Astrocyte (in vitro differentiated cells and primary cell): ENCODE data around the gene GNAO1.

ENCODE experiments used
- EZH2 ChIP-seq: IDR thresholded peaks from 2 replicates; pipeline ENCODE4 v1.6.1; 2012; ENCODE audit warnings: mild to moderate bottlenecking, low read length, inconsistent platforms; ENCODE audit not compliant: insufficient read depth
- TF ChIP-seq, protein P1 (sequence below): IDR thresholded peaks from 2 replicates; pipeline ENCODE4 v1.5.1; 2011; ENCODE audit warnings: low read depth, mild to moderate bottlenecking, inconsistent platforms, low read length, moderate library complexity; ENCODE audit not compliant: insufficient read depth

DNA sequence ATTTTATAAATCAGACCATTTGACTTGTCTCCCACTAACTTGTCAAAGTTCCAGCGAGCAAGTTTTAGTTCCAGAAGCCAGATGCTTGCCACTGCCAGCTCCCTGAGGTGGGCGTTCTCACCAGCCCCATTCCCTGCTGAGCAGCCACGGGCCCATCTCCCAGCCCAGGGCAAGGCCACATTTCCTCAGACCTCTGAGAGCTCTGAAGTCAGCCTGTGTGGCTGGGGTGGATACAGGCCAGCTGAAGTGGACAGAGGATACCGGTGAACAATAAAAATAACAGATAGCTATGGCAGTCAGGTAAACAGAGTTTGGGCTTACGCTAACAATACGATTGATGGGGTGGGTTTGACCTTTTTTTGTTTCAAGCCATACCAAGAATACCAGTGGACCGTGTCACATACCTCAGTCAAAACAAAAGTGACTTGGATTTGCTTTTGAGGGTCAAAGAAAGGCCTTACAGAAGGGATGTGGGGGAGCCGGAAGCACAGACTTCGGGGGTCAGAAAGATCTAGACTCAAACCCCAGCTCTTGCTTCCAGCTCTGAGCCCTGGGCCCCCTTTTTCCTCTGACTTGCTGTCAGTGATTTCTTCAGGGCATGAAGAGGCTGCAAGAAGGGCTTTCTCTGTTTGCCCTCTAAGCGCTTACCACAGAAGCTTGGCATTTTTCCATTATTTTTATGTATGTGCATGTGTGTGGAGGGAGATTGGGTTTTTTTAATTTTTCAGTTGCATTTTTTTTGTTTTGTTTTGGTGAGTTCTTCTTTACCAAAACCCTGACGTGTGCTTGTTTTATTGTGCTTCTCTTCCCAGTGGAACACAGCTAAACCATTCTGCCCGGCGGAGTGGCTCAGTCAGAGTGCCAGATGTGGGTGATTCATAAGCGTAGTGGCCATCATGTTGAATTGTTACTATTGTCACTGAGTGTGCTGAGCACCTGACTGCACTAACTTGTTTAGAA, 109.9 kb downstream of the GNAO1 start:
- TF ChIP-seq, protein P1, sequence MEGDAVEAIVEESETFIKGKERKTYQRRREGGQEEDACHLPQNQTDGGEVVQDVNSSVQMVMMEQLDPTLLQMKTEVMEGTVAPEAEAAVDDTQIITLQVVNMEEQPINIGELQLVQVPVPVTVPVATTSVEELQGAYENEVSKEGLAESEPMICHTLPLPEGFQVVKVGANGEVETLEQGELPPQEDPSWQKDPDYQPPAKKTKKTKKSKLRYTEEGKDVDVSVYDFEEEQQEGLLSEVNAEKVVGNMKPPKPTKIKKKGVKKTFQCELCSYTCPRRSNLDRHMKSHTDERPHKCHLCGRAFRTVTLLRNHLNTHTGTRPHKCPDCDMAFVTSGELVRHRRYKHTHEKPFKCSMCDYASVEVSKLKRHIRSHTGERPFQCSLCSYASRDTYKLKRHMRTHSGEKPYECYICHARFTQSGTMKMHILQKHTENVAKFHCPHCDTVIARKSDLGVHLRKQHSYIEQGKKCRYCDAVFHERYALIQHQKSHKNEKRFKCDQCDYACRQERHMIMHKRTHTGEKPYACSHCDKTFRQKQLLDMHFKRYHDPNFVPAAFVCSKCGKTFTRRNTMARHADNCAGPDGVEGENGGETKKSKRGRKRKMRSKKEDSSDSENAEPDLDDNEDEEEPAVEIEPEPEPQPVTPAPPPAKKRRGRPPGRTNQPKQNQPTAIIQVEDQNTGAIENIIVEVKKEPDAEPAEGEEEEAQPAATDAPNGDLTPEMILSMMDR, result no peak
- no peak for TF ChIP-seq EZH2
